OCI-LY3 (cell line): ENCODE results near the gene BPTF.
"Not testable (repeated sequence)": the region's sequence is repeated elsewhere in the genome, so short reads cannot be mapped to it uniquely, and the experiment has no call there.

Source experiments
- H2AFZ ChIP-seq: fragments of 200-600, 300-600 bp; shearing (Covaris generic); 2 replicates; pipeline ENCODE4 v1.6.0; 2014; ENCODE audit warnings: antibody characterized with exemption, low read depth, low read length
- H3K27ac ChIP-seq: fragments of 200-600, 300-600 bp; sonication (generic); 2 replicates; pipeline ENCODE4 v1.5.1; 2014; ENCODE audit warnings: mild to moderate bottlenecking, low read length, moderate library complexity, mixed read lengths
- H3K27me3 ChIP-seq: fragments of 200-600, 300-600 bp; sonication (generic); 2 replicates; pipeline ENCODE4 v1.6.1; 2014; ENCODE audit warnings: low read depth, low read length, mixed read lengths
- H3K36me3 ChIP-seq: fragments of 200-600, 300-600 bp; sonication (generic); replicated peaks from 2 replicates; pipeline ENCODE3; 2014; ENCODE audit warnings: low read depth, low read length, mixed read lengths
- H3K4me1 ChIP-seq: fragments of 300-600, 200-600 bp; sonication (generic); 2 replicates; pipeline ENCODE4 v1.6.1; 2014; ENCODE audit warnings: low read length, mixed read lengths
- H3K4me2 ChIP-seq: fragments of 200-600, 300-600 bp; sonication (generic); 2 replicates; pipeline ENCODE4 v1.6.1; 2014; ENCODE audit warnings: low read length, mixed read lengths
- H3K4me3 ChIP-seq: fragments of 300-600, 200-600 bp; sonication (generic); 2 replicates; pipeline ENCODE4 v1.5.1; 2014; ENCODE audit warnings: antibody characterized with exemption, mild to moderate bottlenecking, low read length, moderate library complexity
- H3K79me2 ChIP-seq: fragments of 300-600, 200-600 bp; shearing (Covaris generic); 2 replicates; pipeline ENCODE4 v1.6.1; 2014; ENCODE audit warnings: mild to moderate bottlenecking, low read length, mixed read lengths
- H3K9ac ChIP-seq: fragments of 300-600, 200-600 bp; shearing (Covaris generic); 2 replicates; pipeline ENCODE4 v1.6.0; 2014; ENCODE audit warnings: mild to moderate bottlenecking, low read length, moderate library complexity
- H3K9me3 ChIP-seq: fragments of 200-600, 300-600 bp; shearing (Covaris generic); 2 replicates; pipeline ENCODE4 v1.6.1; 2014; ENCODE audit warnings: low read length, mixed read lengths; ENCODE audit not compliant: insufficient read depth
- H4K20me1 ChIP-seq: fragments of 200-600, 300-600 bp; sonication (generic); 2 replicates; pipeline ENCODE4 v1.6.1; 2016; ENCODE audit warnings: low read length, mixed read lengths; ENCODE audit not compliant: insufficient read depth
- EZH2phosphoT487 ChIP-seq: fragments of 200-600 bp; shearing (Covaris generic); IDR thresholded peaks from 2 replicates; pipeline ENCODE4 v1.6.1; 2018; ENCODE audit warnings: antibody characterized with exemption, mixed run types, low read depth
- TF ChIP-seq, protein P1 (sequence below): fragments of 200-600, 300-600 bp; sonication (generic); IDR thresholded peaks from 2 replicates; pipeline ENCODE4 v1.5.1; 2014; ENCODE audit warnings: antibody characterized with exemption, low read length, low read depth

BPTF gene

DNA sequence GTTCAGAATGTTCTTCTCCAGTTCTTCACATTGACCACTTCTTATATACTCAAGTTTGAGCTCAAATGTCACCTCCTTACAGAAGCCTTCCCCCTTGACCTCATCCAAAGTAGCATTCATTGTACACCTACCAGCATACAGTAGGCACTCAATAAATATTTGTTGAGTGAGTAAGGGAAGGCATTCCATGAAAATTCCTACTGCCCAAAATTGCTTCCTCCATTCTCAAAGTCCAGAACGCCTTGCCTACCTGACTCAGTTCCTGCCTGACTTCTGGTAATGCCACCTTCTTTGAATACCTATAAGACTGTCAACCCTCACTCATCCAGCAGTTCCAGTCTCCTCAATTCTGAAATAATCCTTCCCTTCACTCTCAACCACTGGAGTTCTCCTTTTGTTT, 14.8 kb upstream of the BPTF start:
- no peak for TF ChIP-seq EZH2phosphoT487
- TF ChIP-seq, protein P1, sequence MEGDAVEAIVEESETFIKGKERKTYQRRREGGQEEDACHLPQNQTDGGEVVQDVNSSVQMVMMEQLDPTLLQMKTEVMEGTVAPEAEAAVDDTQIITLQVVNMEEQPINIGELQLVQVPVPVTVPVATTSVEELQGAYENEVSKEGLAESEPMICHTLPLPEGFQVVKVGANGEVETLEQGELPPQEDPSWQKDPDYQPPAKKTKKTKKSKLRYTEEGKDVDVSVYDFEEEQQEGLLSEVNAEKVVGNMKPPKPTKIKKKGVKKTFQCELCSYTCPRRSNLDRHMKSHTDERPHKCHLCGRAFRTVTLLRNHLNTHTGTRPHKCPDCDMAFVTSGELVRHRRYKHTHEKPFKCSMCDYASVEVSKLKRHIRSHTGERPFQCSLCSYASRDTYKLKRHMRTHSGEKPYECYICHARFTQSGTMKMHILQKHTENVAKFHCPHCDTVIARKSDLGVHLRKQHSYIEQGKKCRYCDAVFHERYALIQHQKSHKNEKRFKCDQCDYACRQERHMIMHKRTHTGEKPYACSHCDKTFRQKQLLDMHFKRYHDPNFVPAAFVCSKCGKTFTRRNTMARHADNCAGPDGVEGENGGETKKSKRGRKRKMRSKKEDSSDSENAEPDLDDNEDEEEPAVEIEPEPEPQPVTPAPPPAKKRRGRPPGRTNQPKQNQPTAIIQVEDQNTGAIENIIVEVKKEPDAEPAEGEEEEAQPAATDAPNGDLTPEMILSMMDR = no peak
- Histone ChIP-seq H3K4me1 (peaks cover 18% of the 10 kb centered on the region), H3K27me3 (no peaks in the 10 kb centered on the region), H3K36me3 (no peaks in the 10 kb centered on the region), H3K27ac (no peak overlapping the region), H3K4me2 (no peak overlapping the region), H2AFZ (no peak overlapping the region), H4K20me1 (no peaks in the 10 kb centered on the region), H3K9me3 (peaks cover 4% of the 10 kb centered on the region; the same call in 1 of the 2 replicates), H3K4me3 (no peak overlapping the region), H3K79me2 (no peaks in the 10 kb centered on the region), H3K9ac (no peak overlapping the region)

DNA sequence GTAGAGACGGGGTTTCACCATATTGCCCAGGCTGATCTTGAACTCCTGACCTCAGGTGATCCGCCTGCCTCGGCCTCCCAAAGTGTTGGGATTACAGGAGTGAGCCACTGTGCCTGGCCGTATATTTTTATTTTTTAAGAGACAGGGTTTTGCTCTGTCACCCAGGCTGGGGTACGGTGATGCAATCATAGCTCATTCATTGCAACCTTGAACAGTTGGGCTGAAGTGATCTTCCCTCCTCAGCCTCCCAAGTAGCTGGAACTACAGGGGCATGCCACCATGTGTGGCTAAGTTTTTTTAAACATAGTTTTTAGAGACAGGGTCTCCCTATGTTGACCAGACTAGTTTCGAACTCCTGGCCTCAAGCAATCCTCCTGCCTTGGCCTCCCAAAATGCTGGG, 12.9 kb upstream of the BPTF start:
- not testable (repeated sequence) for H3K36me3 ChIP-seq, H3K4me2 ChIP-seq, H3K79me2 ChIP-seq, H3K4me3 ChIP-seq, H3K9me3 ChIP-seq, H2AFZ ChIP-seq, H3K27ac ChIP-seq, H3K27me3 ChIP-seq, H3K9ac ChIP-seq, H4K20me1 ChIP-seq
- peaks cover 21% of the 10 kb centered on the region for H3K4me1 ChIP-seq

DNA sequence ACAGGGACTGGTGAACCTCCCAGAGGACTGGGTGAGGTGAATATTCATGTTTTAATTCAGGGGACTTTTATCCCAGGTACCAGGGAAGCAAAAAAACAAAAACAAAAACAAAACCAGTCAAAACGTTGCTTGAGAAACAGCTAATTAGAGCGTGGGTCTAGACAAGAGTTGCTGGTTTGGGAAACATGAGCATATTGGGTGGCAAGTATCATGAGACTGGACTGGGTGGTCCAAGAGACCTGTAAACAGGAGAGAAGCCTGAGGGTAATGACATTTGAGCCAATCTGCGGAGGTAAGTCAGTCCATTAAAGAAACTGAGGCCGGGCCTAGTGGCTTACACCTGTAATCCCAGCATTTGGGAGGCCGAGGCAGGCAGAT, 11.5 kb upstream of the BPTF start:
- Histone ChIP-seq H3K4me3 (no peak overlapping the region), H3K4me1 (peaks cover 34% of the 10 kb centered on the region), H3K36me3 (no peaks in the 10 kb centered on the region), H3K27me3 (no peaks in the 10 kb centered on the region; the same call in 1 of the 2 replicates), H3K79me2 (no peaks in the 10 kb centered on the region), H3K4me2 (peak overlapping the region; percentile 20), H3K9ac (no peak overlapping the region), H4K20me1 (no peaks in the 10 kb centered on the region), H3K27ac (no peak overlapping the region), H3K9me3 (peaks cover 4% of the 10 kb centered on the region; the same call in 1 of the 2 replicates), H2AFZ (no peak overlapping the region)
- TF ChIP-seq, protein P1 = no peak
- TF ChIP-seq EZH2phosphoT487 = no peak

DNA sequence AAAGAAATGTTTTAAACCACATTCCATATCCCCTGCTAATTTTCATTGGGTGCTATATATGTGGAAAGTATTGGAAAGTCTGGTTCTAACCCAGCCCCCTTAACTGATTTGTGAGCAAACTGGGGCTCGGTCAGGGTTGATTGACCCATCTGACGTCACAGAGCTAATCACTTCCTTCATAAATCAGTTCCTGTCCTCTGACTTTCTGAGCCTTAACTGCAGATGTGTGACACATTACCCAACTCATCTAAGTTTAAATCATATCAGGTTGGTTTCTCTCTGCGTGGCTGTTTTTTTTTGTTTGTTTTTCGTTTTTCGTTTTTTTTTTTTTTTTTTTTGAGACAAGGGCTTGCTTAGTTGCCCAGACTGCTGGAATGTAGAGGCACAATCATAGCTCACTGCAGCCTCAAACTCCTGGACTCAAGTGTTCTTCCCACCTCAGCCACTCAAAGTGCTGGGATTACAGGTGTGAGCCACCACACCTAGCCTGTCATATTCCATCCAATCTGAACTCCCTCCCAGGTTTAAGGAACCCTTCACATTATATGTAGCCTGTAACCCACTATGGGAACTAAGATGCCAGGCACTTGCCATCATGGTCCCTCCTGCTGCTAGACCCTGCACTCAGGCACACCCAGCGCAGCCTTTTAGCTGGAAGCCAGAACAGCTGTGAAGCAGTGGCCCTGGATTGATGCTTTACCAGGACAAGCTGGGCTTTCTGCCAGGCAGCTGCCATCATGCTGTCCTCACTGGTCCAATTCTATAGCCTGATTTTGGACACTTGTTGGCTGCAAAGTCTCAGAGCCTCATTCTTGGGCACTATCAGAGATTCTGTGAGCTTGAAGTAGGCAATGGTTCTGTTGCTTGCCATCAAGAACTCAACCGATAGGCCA, 6.9 kb upstream of the BPTF start:
- Histone ChIP-seq H3K4me3 (peak overlapping the region; percentile 1; the same call in 1 of the 2 replicates), H3K9me3 (no peaks in the 10 kb centered on the region), H3K79me2 (no peaks in the 10 kb centered on the region), H3K9ac (0 out of 2 replicates have a peak overlapping the region, but pooled peaks have one; percentile 2), H2AFZ (no peak overlapping the region; the same call in 1 of the 2 replicates), H3K36me3 (no peaks in the 10 kb centered on the region), H3K27me3 (peaks cover 12% of the 10 kb centered on the region), H3K4me2 (peak overlapping the region; percentile 33), H4K20me1 (no peaks in the 10 kb centered on the region), H3K27ac (peak overlapping the region; percentile 13; the same call in 1 of the 2 replicates), H3K4me1 (peaks cover 35% of the 10 kb centered on the region)
- TF ChIP-seq, protein P1 = no peak
